K562 (cell line): ENCODE data around the gene CHD5. TPM values are rescaled to one million over a fixed set of nuclear protein-coding genes. Genes with fewer than 3 reads are reported as not detected.

ENCODE experiments used
- ATAC-seq: fragments of 200-7000 bp; cut with Tn5 transposase; 3 replicates; pipeline ENCODE4 v1.9.1; 2020; ENCODE audit warnings: moderate library complexity
- BruUV-seq: library from RNA; stranded (reverse); fragments of 400-500 nt; replicated peaks from 2 replicates; lab custom pipeline; 2021; lab: Mats Ljungman, UMichigan
- CTCF ChIA-PET: fragments of 300-600 bp; formaldehyde crosslinking; extraction: SDS; loops from one replicate; lab custom pipeline; 2021; ENCODE audit warnings: low intra/inter-chr PET ratio; lab: Yijun Ruan, JAX
- POLR2A ChIA-PET: fragments of 300-600, 350-650 bp; sonication (Branson Sonifier 250); formaldehyde crosslinking; extraction: SDS; loops from one replicate; lab custom pipeline; 2021; ENCODE audit warnings: antibody characterized with exemption, inconsistent platforms; lab: Yijun Ruan, JAX
- DNase-seq, 4 experiments: peaks; one replicate each; pipeline versions ENCODE4 v3.0.0 to v3.0.0-alpha.2; 2011 to 2018; ENCODE audit warnings: low spot score in 3 of 4, mixed read lengths in 3 of 4; ENCODE audit errors: extremely low read depth in 1 of 4
- FAIRE-seq: peaks from 2 replicates; lab custom pipeline; 2011; peaks lifted over from hg19 to GRCh38; lab: Jason Lieb, UNC
- H2AFZ ChIP-seq: 2 replicates; pipeline ENCODE4 v1.6.0; 2011; ENCODE audit warnings: low read depth, low read length, control low read depth, inconsistent platforms
- H3K27ac ChIP-seq: fragments of 200-600 bp; 3 replicates; pipeline ENCODE4 v1.8.0; 2011; ENCODE audit warnings: low read depth, mild to moderate bottlenecking, control low read depth, inconsistent platforms, low read length, moderate library complexity, mixed read lengths; ENCODE audit errors: extremely low read depth
- H3K27me3 ChIP-seq, 2 experiments: fragments of 300-600 bp in 1 of 2; 2 replicates in 1 of 2; 3 replicates in 1 of 2; pipeline versions ENCODE4 v1.6.0 to v1.8.0; 2011; ENCODE audit warnings: inconsistent platforms in 2 of 2, low read length in 2 of 2, mild to moderate bottlenecking in 1 of 2, mixed read lengths in 1 of 2, moderate library complexity in 1 of 2; ENCODE audit not compliant: control insufficient read depth in 2 of 2, insufficient read depth in 2 of 2
- H3K36me3 ChIP-seq: fragments of 300-600 bp; 3 replicates; pipeline ENCODE4 v1.8.0; 2011; ENCODE audit warnings: mild to moderate bottlenecking, low read length, inconsistent platforms; ENCODE audit not compliant: control insufficient read depth, insufficient read depth
- H3K4me1 ChIP-seq, 2 experiments: fragments of 200-600 bp in 1 of 2; replicated peaks in 1 of 2; 2 replicates in 1 of 2; 3 replicates in 1 of 2; pipeline versions ENCODE4 v1.5.1 to v1.8.0; 2011; ENCODE audit warnings: inconsistent platforms in 2 of 2, low read length in 2 of 2, mild to moderate bottlenecking in 1 of 2, mixed read lengths in 1 of 2, moderate library complexity in 1 of 2; ENCODE audit not compliant: control insufficient read depth in 2 of 2, insufficient read depth in 2 of 2
- H3K4me2 ChIP-seq: 2 replicates; pipeline ENCODE4 v1.6.1; 2011; ENCODE audit warnings: low read length, control low read depth, inconsistent platforms, mixed read lengths; ENCODE audit not compliant: insufficient read depth
- H3K4me3 ChIP-seq: fragments of 200-600 bp; sonication (generic), shearing (Covaris generic); 2 replicates; pipeline ENCODE4 v1.5.1; 2016; ENCODE audit warnings: control low read depth, inconsistent platforms
- H3K79me2 ChIP-seq: fragments of 200-600 bp; 3 replicates; pipeline ENCODE4 v1.8.0; 2011; ENCODE audit warnings: low read length, inconsistent platforms; ENCODE audit not compliant: control insufficient read depth, insufficient read depth
- H3K9ac ChIP-seq, 2 experiments: 2 replicates each; pipeline versions ENCODE4 v1.6.0 to v1.6.1; 2011; ENCODE audit warnings: low read depth in 2 of 2, low read length in 2 of 2, control low read depth in 1 of 2, inconsistent platforms in 1 of 2, mild to moderate bottlenecking in 1 of 2, mixed read lengths in 1 of 2; ENCODE audit not compliant: insufficient read depth in 1 of 2
- H3K9me1 ChIP-seq: one replicate; pipeline ENCODE4 v1.6.0; 2011; ENCODE audit warnings: inconsistent platforms, mild to moderate bottlenecking, low read length, moderate library complexity; ENCODE audit not compliant: control insufficient read depth, insufficient read depth
- H3K9me3 ChIP-seq: replicated peaks from 2 replicates; pipeline ENCODE4 v1.5.1; 2011; ENCODE audit warnings: low read depth, low read length, inconsistent platforms; ENCODE audit not compliant: control insufficient read depth, insufficient read depth
- H4K20me1 ChIP-seq: replicated peaks from 2 replicates; pipeline ENCODE4 v1.6.1; 2011; ENCODE audit warnings: low read length, inconsistent platforms, mixed read lengths; ENCODE audit not compliant: control insufficient read depth, insufficient read depth
- ARNT ChIP-seq, 2 experiments: fragments of 450-650 bp; IDR thresholded peaks; 2 replicates each; pipeline ENCODE4 v1.6.1; 2016; ENCODE audit warnings: mild to moderate bottlenecking in 1 of 2
- BCLAF1 ChIP-seq, 2 experiments: fragments of 450-650 bp in 1 of 2; IDR thresholded peaks; 2 replicates each; pipeline ENCODE4 v1.6.1; 2011 to 2017; ENCODE audit warnings: low read depth in 2 of 2, antibody characterized with exemption in 1 of 2, borderline replicate concordance in 1 of 2, low read length in 1 of 2, mild to moderate bottlenecking in 1 of 2, mixed read lengths in 1 of 2; ENCODE audit not compliant: control insufficient read depth in 1 of 2
- DPF2 ChIP-seq: fragments of 450-650 bp; IDR thresholded peaks from 2 replicates; pipeline ENCODE4 v1.6.1; 2016
- EWSR1 ChIP-seq: fragments of 450-650 bp; IDR thresholded peaks from 2 replicates; pipeline ENCODE4 v1.6.1; 2018; ENCODE audit warnings: borderline replicate concordance, mild to moderate bottlenecking, low read depth, moderate library complexity; ENCODE audit not compliant: partially characterized antibody
- HEY1 ChIP-seq: fragments of 250-450 bp; sonication (Bioruptor Pico); IDR thresholded peaks from 2 replicates; pipeline ENCODE4 v1.5.0; 2020; ENCODE audit warnings: mild to moderate bottlenecking, moderate library complexity, borderline replicate concordance
- MCM2 ChIP-seq: fragments of 450-650 bp; IDR thresholded peaks from 2 replicates; pipeline ENCODE4 v1.6.1; 2017; ENCODE audit warnings: low read depth, mild to moderate bottlenecking
- MEF2A ChIP-seq: IDR thresholded peaks from 2 replicates; pipeline ENCODE4 v1.6.1; 2011; ENCODE audit warnings: low read depth, mild to moderate bottlenecking, low read length, moderate library complexity; ENCODE audit not compliant: control insufficient read depth
- RAD21 ChIP-seq, 2 experiments: fragments of 250-450 bp in 1 of 2; fragments of 450-650 bp in 1 of 2; sonication (Bioruptor Pico) in 1 of 2; formaldehyde crosslinking in 1 of 2; IDR thresholded peaks in 1 of 2; conservative IDR thresholded peaks in 1 of 2; 2 replicates each; pipeline versions ENCODE4 v1.4.0 to v1.8.0; 2020 to 2022; ENCODE audit warnings: mild to moderate bottlenecking in 2 of 2, moderate library complexity in 1 of 2
- ZNF780A ChIP-seq: fragments of 250-450 bp; sonication (Bioruptor Pico); IDR thresholded peaks from 2 replicates; pipeline ENCODE4 v1.5.0; 2021; ENCODE audit warnings: mild to moderate bottlenecking
- WGBS: fragments of 100-300 bp; shearing (Covaris generic); methylation state at CpG from one replicate; pipeline ENCODE4 v1.1.6; 2016; ENCODE audit warnings: low coverage, mixed read lengths; ENCODE audit not compliant: insufficient coverage; ENCODE audit errors: missing lambda C conversion rate; 5-methylcytosine and 5-hydroxymethylcytosine counted together
- in situ Hi-C: fragments of 300-500 bp; cut with MboI; formaldehyde crosslinking; loops from 4 replicates; pipeline ENCODE4 v1.15.0; 2018; ENCODE audit warnings: inconsistent platforms, mixed read lengths
- intact Hi-C: fragments of 100-400 bp; cut with micrococcal nuclease; formaldehyde crosslinking; loops from 2 replicates; pipeline ENCODE4 v1.14.2; 2022
- polyA plus RNA-seq, 8 experiments: library from polyadenylated mRNA; depleted of rRNA in 4 of 8; stranded (reverse) in 5 of 8; unstranded in 3 of 8; fragments of >200 nt; fragmentation: Nextera tagmentation in 2 of 8; fragmentation: Illumina TruSeq in 1 of 8; extraction: Ambion mirVana in 2 of 8; extraction: Trizol in 1 of 8; gene quantifications; 2 replicates each; pipeline versions ENCODE4 v1.2.1 to v1.2.3, GENCODE V29; 2011 to 2014; ENCODE audit warnings: inconsistent platforms in 1 of 8, missing spikeins in 1 of 8
- total RNA-seq, 7 experiments: library from RNA; depleted of rRNA in 6 of 7; stranded (reverse); fragments of >200 nt in 6 of 7; fragmentation: Illumina TruSeq in 2 of 7; extraction: Trizol in 2 of 7; gene quantifications; 2 replicates each; pipeline versions ENCODE4 v1.2.1 to v1.2.3, GENCODE V29; 2011 to 2021; ENCODE audit warnings: low replicate concordance in 1 of 7
- TF ChIP-seq, protein P1 (sequence below): fragments of 250-450 bp; sonication (Bioruptor Pico); IDR thresholded peaks from 2 replicates; pipeline ENCODE4 v1.8.0; 2022; ENCODE audit warnings: inconsistent platforms
- TF ChIP-seq, protein P2 (sequence below): fragments of 250-450 bp; sonication (Bioruptor Pico); IDR thresholded peaks from 2 replicates; pipeline ENCODE4 v1.5.0; 2021; ENCODE audit warnings: mild to moderate bottlenecking, moderate library complexity
- TF ChIP-seq, protein P3 (sequence below): fragments of 250-450 bp; sonication (Bioruptor Pico); IDR thresholded peaks from 2 replicates; pipeline ENCODE4 v1.8.0; 2021; ENCODE audit warnings: borderline replicate concordance, mild to moderate bottlenecking, moderate library complexity; ENCODE audit not compliant: poor library complexity, severe bottlenecking

Gene CHD5
- total and polyA plus RNA-seq, 9 of the 15 experiments (the other 6 are each of a cell fraction or from before 2014, with no cell fraction given), result 0.03 to 0.52 (median 0.11) TPM; not detected in 2

DNA sequence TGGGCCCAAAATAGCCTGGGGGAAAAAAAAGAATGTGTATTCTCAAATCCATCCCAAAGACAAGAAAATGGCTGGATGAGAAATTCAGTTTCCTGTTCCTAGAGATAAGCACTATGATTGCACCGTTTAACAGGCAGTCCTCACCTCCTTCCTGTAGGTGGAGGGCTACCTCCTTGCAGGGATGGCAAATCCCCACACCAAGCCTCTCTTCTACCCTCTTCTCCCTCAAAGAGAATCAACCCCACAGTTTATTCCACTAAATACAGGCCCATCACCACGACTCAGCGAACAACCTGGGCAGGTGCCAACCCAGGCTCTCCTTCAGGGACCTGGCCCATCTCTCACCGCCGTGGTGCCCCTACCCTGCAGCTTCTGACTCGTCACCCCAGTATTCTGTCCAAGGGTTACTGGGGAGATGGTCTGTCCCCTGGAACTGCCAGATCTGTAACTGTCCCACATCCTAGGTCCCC lies 3.4 kb upstream of the CHD5 start:
- ChIA-PET POLR2A (interaction anchor here (0.7 to 1.8 kb wide), 7 partner anchors 8 to 38 kb away, joined by 3 to 5 read pairs (median 4); no protein-coding TSS in a partner anchor), CTCF (no interaction called here)
- H3K27ac ChIP-seq, result no peak overlapping the region
- FAIRE-seq (peak; percentile 86), ATAC-seq (peak; percentile 87), DNase-seq (peak in 2 of 4 experiments; percentile 56 to 67)
- H3K9ac ChIP-seq, result no peak overlapping the region
- peaks cover 5% of the 10 kb centered on the region for H3K9me1 ChIP-seq
- H3K79me2 ChIP-seq, result peaks cover 19% of the 10 kb centered on the region
- H3K4me3 ChIP-seq, result no peak overlapping the region
- no TSS peak for BruUV-seq
- intact Hi-C loops (no loop called here), in situ Hi-C loops (no loop called here)
- H2AFZ ChIP-seq, result no peak overlapping the region
- WGBS, result 38% methylated on average over 6 of the region's 6 CpGs
- peaks cover 39% of the 10 kb centered on the region for H4K20me1 ChIP-seq
- H3K4me2 ChIP-seq, result no peak overlapping the region
- no peaks in the 10 kb centered on the region for H3K27me3 ChIP-seq
- peaks cover 3 to 9% of the 10 kb centered on the region in 2 experiments; a peak in 3 of 5 replicates for H3K4me1 ChIP-seq
- H3K9me3 ChIP-seq, result no peaks in the 10 kb centered on the region
- peaks cover 41% of the 10 kb centered on the region for H3K36me3 ChIP-seq
- no peak for TF ChIP-seq HEY1
- TF ChIP-seq, protein P1, sequence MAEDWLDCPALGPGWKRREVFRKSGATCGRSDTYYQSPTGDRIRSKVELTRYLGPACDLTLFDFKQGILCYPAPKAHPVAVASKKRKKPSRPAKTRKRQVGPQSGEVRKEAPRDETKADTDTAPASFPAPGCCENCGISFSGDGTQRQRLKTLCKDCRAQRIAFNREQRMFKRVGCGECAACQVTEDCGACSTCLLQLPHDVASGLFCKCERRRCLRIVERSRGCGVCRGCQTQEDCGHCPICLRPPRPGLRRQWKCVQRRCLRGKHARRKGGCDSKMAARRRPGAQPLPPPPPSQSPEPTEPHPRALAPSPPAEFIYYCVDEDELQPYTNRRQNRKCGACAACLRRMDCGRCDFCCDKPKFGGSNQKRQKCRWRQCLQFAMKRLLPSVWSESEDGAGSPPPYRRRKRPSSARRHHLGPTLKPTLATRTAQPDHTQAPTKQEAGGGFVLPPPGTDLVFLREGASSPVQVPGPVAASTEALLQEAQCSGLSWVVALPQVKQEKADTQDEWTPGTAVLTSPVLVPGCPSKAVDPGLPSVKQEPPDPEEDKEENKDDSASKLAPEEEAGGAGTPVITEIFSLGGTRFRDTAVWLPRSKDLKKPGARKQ (CRISPR knock-in tag), result no peak
- TF ChIP-seq EWSR1, result peak; percentile 61
- peak; percentile 29; the same call in 1 of the 2 replicates for TF ChIP-seq MEF2A
- TF ChIP-seq, protein P2, sequence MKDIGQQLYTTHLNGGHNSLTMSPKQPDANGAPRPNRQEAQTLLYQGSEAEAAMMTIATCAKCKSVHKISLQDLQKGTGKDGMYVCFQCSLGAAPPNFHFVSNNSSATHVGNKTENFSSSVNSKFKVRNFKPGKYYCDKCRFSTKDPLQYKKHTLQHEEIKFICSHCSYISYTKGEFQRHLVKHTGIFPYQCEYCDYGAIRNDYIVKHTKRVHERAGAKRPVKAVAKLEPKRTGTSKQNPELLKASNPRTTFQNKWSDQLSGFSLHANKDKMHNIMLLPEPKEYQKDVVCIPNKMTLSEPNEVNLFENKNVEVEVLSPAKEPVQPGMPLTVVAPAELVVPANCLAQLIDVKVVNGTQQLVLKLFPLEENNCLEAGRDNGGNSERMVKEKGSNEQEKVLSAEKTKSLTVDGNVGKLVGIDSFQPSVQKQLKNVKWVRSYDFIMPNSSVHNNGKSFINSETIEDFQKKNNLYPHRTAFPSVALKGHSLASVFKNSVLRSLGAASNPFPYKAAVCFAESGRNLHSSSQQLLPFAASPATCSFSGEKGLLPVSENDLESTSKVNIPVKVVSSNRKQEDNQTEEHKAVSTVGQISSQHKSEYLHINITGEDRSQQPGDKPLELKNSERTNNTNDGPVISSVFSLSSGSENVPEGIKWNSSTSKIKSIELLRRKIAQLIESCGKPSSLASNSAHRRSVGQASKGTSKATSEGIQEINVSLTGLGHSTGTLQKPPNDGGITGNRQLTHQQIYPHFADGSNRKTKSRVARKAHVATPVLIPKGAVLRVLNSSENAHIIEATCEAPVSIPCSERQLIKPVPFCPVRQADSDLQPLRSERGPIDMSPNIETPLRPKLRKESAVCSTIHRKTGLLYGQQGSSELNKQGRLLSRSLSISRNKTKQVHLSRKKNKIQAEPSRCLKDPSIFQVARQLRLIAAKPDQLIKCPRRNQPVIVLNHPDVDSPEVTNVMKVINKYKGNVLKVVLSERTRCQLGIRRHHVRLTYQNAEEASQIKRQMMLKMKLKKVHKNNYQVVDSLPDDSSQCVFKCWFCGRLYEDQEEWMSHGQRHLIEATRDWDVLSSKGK (CRISPR knock-in tag), result no peak
- no peak for TF ChIP-seq MCM2
- TF ChIP-seq RAD21 (CRISPR knock-in tag; conservative IDR thresholded peaks at IDR 0.05 in 1 of 2, IDR thresholded peaks at IDR 0.05 in 1 of 2), result peak in 1 of 2 experiments; percentile 40; a peak in 2 of 4 replicates
- no peak for TF ChIP-seq ARNT (IDR thresholded peaks at IDR 0.05)
- TF ChIP-seq, protein P3, sequence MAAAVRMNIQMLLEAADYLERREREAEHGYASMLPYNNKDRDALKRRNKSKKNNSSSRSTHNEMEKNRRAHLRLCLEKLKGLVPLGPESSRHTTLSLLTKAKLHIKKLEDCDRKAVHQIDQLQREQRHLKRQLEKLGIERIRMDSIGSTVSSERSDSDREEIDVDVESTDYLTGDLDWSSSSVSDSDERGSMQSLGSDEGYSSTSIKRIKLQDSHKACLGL, result no peak
- TF ChIP-seq DPF2, result 0 out of 2 replicates have a peak, but pooled peaks have one; percentile 17
- TF ChIP-seq BCLAF1 (IDR thresholded peaks at IDR 0.05; ENCODE audit: borderline replicate concordance in 1 of 2, control insufficient read depth in 1 of 2, low read depth in 2 of 2, low read length in 1 of 2), result no peak
- no peak for TF ChIP-seq ZNF780A
